IMR-90 (cell line): Measurements from ENCODE around the gene LCN10. TPM values are rescaled to one million over a fixed set of nuclear protein-coding genes. Genes with fewer than 3 reads are reported as not detected.

Experiments used
- ATAC-seq: fragments of 200-7000 bp; cut with Tn5 transposase; 2 replicates; pipeline ENCODE4 v1.9.1; 2020; ENCODE audit warnings: low read depth, mild to moderate bottlenecking, moderate library complexity
- BruUV-seq: library from RNA; stranded (reverse); fragments of 400-500 nt; replicated peaks from 2 replicates; lab custom pipeline; 2021; lab: Mats Ljungman, UMichigan
- CTCF ChIA-PET: fragments of 300-600 bp; formaldehyde crosslinking; extraction: SDS; loops from one replicate; lab custom pipeline; 2021; ENCODE audit warnings: antibody characterized with exemption; lab: Yijun Ruan, JAX
- POLR2A ChIA-PET: fragments of 300-600 bp; sonication (Branson Sonifier 250); formaldehyde crosslinking; loops from one replicate; lab custom pipeline; 2022; ENCODE audit warnings: antibody characterized with exemption; ENCODE audit not compliant: unreplicated experiment; lab: Charles Lee
- DNase-seq: peaks from one replicate; pipeline ENCODE4 v3.0.0; 2013
- H2AFZ ChIP-seq: replicated peaks from 2 replicates; pipeline ENCODE3; 2013; ENCODE audit warnings: low read length, mild to moderate bottlenecking; ENCODE audit not compliant: poor library complexity
- H2AK5ac ChIP-seq: 2 replicates; pipeline ENCODE4 v1.6.1; 2013; ENCODE audit warnings: low read depth, low read length, inconsistent platforms
- H2AK9ac ChIP-seq: replicated peaks from 2 replicates; pipeline ENCODE3; 2013; ENCODE audit warnings: mild to moderate bottlenecking, low read depth, low read length, moderate library complexity; ENCODE audit not compliant: poor library complexity
- H2BK120ac ChIP-seq: 2 replicates; pipeline ENCODE4 v1.6.1; 2013; ENCODE audit warnings: low read depth, low read length, inconsistent platforms
- H2BK15ac ChIP-seq: 3 replicates; pipeline ENCODE4 v1.6.1; 2013; ENCODE audit warnings: low read depth, low read length, inconsistent platforms
- H2BK20ac ChIP-seq: 2 replicates; pipeline ENCODE4 v1.6.1; 2013; ENCODE audit warnings: low read depth, mild to moderate bottlenecking, inconsistent platforms, low read length, moderate library complexity
- H2BK5ac ChIP-seq: 2 replicates; pipeline ENCODE4 v1.6.1; 2013; ENCODE audit warnings: mild to moderate bottlenecking, low read depth, low read length, inconsistent platforms; ENCODE audit not compliant: poor library complexity, severe bottlenecking
- H3K14ac ChIP-seq: replicated peaks from 2 replicates; pipeline ENCODE4 v1.6.1; 2013; ENCODE audit warnings: low read depth, low read length, inconsistent platforms
- H3K18ac ChIP-seq: 2 replicates; pipeline ENCODE4 v1.6.1; 2013; ENCODE audit warnings: low read depth, low read length, control low read depth
- H3K23ac ChIP-seq: 2 replicates; pipeline ENCODE4 v1.6.1; 2013; ENCODE audit warnings: low read depth, low read length, inconsistent platforms
- H3K27ac ChIP-seq: 2 replicates; pipeline ENCODE4 v1.5.1; 2013; ENCODE audit warnings: mild to moderate bottlenecking, control low read depth, low read length; ENCODE audit not compliant: insufficient read depth
- H3K27me3 ChIP-seq: 2 replicates; pipeline ENCODE4 v1.6.1; 2013; ENCODE audit warnings: low read length; ENCODE audit not compliant: control insufficient read depth, insufficient read depth
- H3K36me3 ChIP-seq: 2 replicates; pipeline ENCODE4 v1.6.1; 2013; ENCODE audit warnings: low read length, mixed read lengths; ENCODE audit not compliant: control insufficient read depth, insufficient read depth
- H3K4ac ChIP-seq: 2 replicates; pipeline ENCODE4 v1.6.1; 2013; ENCODE audit warnings: low read depth, low read length, inconsistent platforms
- H3K4me1 ChIP-seq: 2 replicates; pipeline ENCODE4 v1.6.1; 2013; ENCODE audit warnings: low read length, mixed read lengths; ENCODE audit not compliant: control insufficient read depth, insufficient read depth
- H3K4me2 ChIP-seq: 2 replicates; pipeline ENCODE4 v1.6.1; 2013; ENCODE audit warnings: low read depth, mild to moderate bottlenecking, control low read depth, low read length, moderate library complexity
- H3K4me3 ChIP-seq: 2 replicates; pipeline ENCODE4 v1.5.1; 2013; ENCODE audit warnings: low read depth, mild to moderate bottlenecking, control low read depth, low read length, moderate library complexity; ENCODE audit not compliant: insufficient read depth
- H3K56ac ChIP-seq: 2 replicates; pipeline ENCODE4 v1.6.1; 2013; ENCODE audit warnings: low read length, inconsistent platforms; ENCODE audit not compliant: insufficient read depth; ENCODE audit errors: extremely low read depth
- H3K79me1 ChIP-seq, 2 experiments: 2 replicates each; pipeline ENCODE4 v1.6.1; 2013; ENCODE audit warnings: low read length in 2 of 2, inconsistent platforms in 1 of 2, low read depth in 1 of 2
- H3K9ac ChIP-seq: 2 replicates; pipeline ENCODE4 v1.6.1; 2013; ENCODE audit warnings: low read depth, low read length, control low read depth
- H3K9me1 ChIP-seq: 2 replicates; pipeline ENCODE4 v1.6.1; 2013; ENCODE audit warnings: low read length, inconsistent platforms; ENCODE audit not compliant: insufficient read depth
- H3K9me3 ChIP-seq: 2 replicates; pipeline ENCODE4 v1.6.1; 2013; ENCODE audit warnings: low read length; ENCODE audit not compliant: control insufficient read depth, insufficient read depth
- H4K20me1 ChIP-seq: 2 replicates; pipeline ENCODE4 v1.6.1; 2013; ENCODE audit warnings: low read length, inconsistent platforms; ENCODE audit not compliant: insufficient read depth
- H4K5ac ChIP-seq: 2 replicates; pipeline ENCODE4 v1.6.1; 2013; ENCODE audit warnings: mild to moderate bottlenecking, low read depth, low read length, control low read depth
- H4K8ac ChIP-seq, 2 experiments: 2 replicates each; pipeline ENCODE4 v1.6.1; 2013; ENCODE audit warnings: low read depth in 2 of 2, low read length in 2 of 2, control low read depth in 1 of 2, inconsistent platforms in 1 of 2
- H4K91ac ChIP-seq: 2 replicates; pipeline ENCODE4 v1.6.1; 2013; ENCODE audit warnings: low read depth, low read length, inconsistent platforms; ENCODE audit not compliant: insufficient read depth
- MAZ ChIP-seq: IDR thresholded peaks from 2 replicates; pipeline ENCODE4 v1.6.1; 2012; ENCODE audit warnings: low read depth, mild to moderate bottlenecking, low read length, improper control_type of control experiment, moderate library complexity, borderline replicate concordance
- RCOR1 ChIP-seq: IDR thresholded peaks from 2 replicates; pipeline ENCODE4 v1.6.1; 2012; ENCODE audit warnings: mild to moderate bottlenecking, low read length, improper control_type of control experiment; ENCODE audit not compliant: insufficient replicate concordance
- WGBS, 2 experiments: methylation state at CpG; one replicate each; pipeline versions ENCODE4 v1.1.5 to v1.1.7; 2013; ENCODE audit warnings: missing lambda C conversion rate in 2 of 2; ENCODE audit not compliant: insufficient read length in 1 of 2; ENCODE audit errors: extremely low coverage in 2 of 2; 5-methylcytosine and 5-hydroxymethylcytosine counted together
- dilution Hi-C: fragments of 300-500 bp; cut with HindIII; formaldehyde crosslinking; loops from one replicate; pipeline ENCODE4 v1.14.3; 2018; ENCODE audit warnings: low sequenced_read_pairs; ENCODE audit not compliant: unreplicated experiment
- in situ Hi-C: fragments of 300-500 bp; cut with MboI; formaldehyde crosslinking; loops from 3 replicates; pipeline ENCODE4 v1.14.3; 2019; ENCODE audit warnings: low sequenced_read_pairs, inconsistent platforms, mixed read lengths
- intact Hi-C: fragments of 100-400 bp; cut with micrococcal nuclease; formaldehyde crosslinking; loops from 2 replicates; pipeline ENCODE4 v1.10.0; 2022
- polyA plus RNA-seq, 3 experiments: library from polyadenylated mRNA; depleted of rRNA; stranded (reverse); fragments of >200 nt; gene quantifications; 2 replicates each; pipeline ENCODE4 v1.2.3, GENCODE V29; 2012; ENCODE audit warnings: low replicate concordance in 1 of 3
- total RNA-seq: library from RNA; depleted of rRNA; stranded (reverse); fragments of >200 nt; gene quantifications from 2 replicates; pipeline ENCODE4 v1.2.3, GENCODE V29; 2012

Gene LCN10
- total and polyA plus RNA-seq, 2 of the 4 experiments (the other 2 are of a cell fraction): not detected

DNA sequence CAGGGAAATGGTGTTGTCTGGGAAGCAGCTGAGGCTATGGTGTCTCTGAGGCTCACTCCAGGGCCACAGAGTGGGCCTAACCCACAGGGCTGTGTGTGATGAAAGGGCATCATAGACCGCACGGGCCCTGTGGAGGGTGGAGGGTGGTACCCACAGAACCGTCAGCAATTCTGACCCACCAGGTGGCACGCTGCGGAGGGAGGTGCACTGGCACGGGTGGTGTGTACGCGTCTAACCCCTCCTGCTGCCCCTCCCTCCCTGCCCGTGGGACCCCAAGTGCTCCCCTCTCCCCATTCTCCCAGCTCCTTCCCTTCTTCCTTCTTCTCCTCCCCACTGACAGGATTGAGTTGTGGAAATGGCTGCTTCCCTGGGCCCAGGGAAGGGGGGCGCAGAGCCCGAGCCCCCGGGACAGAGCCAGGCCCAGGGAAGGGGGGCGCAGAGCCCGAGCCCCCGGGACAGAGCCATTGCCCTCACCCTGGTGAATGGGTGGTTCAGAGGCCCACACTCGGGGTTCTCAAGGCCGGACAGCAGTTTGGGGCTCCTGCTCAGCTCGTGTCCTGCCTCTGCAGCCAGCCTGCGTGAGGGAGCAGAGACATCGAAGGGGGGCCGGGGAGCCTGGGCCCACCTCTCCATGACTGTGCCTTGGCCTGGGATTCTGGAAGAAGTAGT is 6.8 kb downstream of the LCN10 start:
- no peak overlapping the region for H2BK5ac ChIP-seq
- no peak overlapping the region for H3K4ac ChIP-seq
- H3K9ac ChIP-seq: no peak overlapping the region
- no peak overlapping the region for H3K14ac ChIP-seq
- CTCF ChIA-PET: interaction anchor here (1.2 kb wide), 1 partner anchor 22 kb away, joined by 7 read pairs; the partner anchor contains the start of gene LCN8
- no peak overlapping the region for H3K4me3 ChIP-seq
- H2BK15ac ChIP-seq: no peak overlapping the region
- H3K18ac ChIP-seq: no peak overlapping the region
- H3K79me1 ChIP-seq: peaks cover 0 to 5% of the 10 kb centered on the region in 2 experiments; a peak in 2 of 4 replicates
- intact Hi-C loops (no loop called here), dilution Hi-C loops (no loop called here), in situ Hi-C loops (no loop called here)
- DNase-seq (no peak), ATAC-seq (no peak)
- no peaks in the 10 kb centered on the region for H3K9me3 ChIP-seq
- no peak overlapping the region for H3K23ac ChIP-seq
- no peak overlapping the region for H2BK120ac ChIP-seq
- no peak overlapping the region for H2AFZ ChIP-seq
- peaks cover under 1% of the 10 kb centered on the region; the same call in 1 of the 2 replicates for H3K4me1 ChIP-seq
- no peak overlapping the region for H3K27ac ChIP-seq
- POLR2A ChIA-PET: no interaction called here
- H4K20me1 ChIP-seq: no peaks in the 10 kb centered on the region
- no peak overlapping the region for H2AK5ac ChIP-seq
- BruUV-seq: no TSS peak
- H3K27me3 ChIP-seq: peaks cover 30% of the 10 kb centered on the region
- H3K4me2 ChIP-seq: no peak overlapping the region
- no peak overlapping the region for H4K91ac ChIP-seq
- no peak overlapping the region for H2BK20ac ChIP-seq
- TF ChIP-seq RCOR1 (no peak), MAZ (no peak)
- no peaks in the 10 kb centered on the region for H3K9me1 ChIP-seq
- 50% methylated on average over 1 of the region's 21 CpGs; no CpG with 5 or more reads in 1 of the 2 experiments for WGBS, 2 experiments
- H2AK9ac ChIP-seq: peak overlapping the region; percentile 42
- no peaks in the 10 kb centered on the region for H3K36me3 ChIP-seq
- H3K56ac ChIP-seq: no peak overlapping the region
- no peak overlapping the region for H4K5ac ChIP-seq
- no peak overlapping the region for H4K8ac ChIP-seq
